Mesendoderm (in vitro differentiated cells): ENCODE results near the gene CTDNEP1.

ENCODE experiments used
- DNase-seq: peaks from one replicate; pipeline ENCODE4 v3.0.0; 2013
- H2AK5ac ChIP-seq: 2 replicates; pipeline ENCODE4 v1.6.1; 2013; ENCODE audit warnings: low read length, inconsistent platforms
- H2BK120ac ChIP-seq: 2 replicates; pipeline ENCODE4 v1.6.1; 2013; ENCODE audit warnings: low read depth, mild to moderate bottlenecking, low read length, moderate library complexity, mixed read lengths
- H2BK15ac ChIP-seq: replicated peaks from 2 replicates; pipeline ENCODE4 v1.6.1; 2013; ENCODE audit warnings: low read depth, mild to moderate bottlenecking, moderate library complexity
- H2BK5ac ChIP-seq: 2 replicates; pipeline ENCODE4 v1.6.1; 2013; ENCODE audit warnings: low read length, inconsistent platforms
- H3K18ac ChIP-seq: 2 replicates; pipeline ENCODE4 v1.6.1; 2013; ENCODE audit warnings: mild to moderate bottlenecking, low read length, mixed read lengths
- H3K23ac ChIP-seq: one replicate; pipeline ENCODE4 v1.6.1; 2013; ENCODE audit warnings: low read length
- H3K27ac ChIP-seq: 2 replicates; pipeline ENCODE4 v1.5.1; 2013; ENCODE audit warnings: low read depth, mild to moderate bottlenecking, inconsistent platforms, low read length, moderate library complexity
- H3K27me3 ChIP-seq: 2 replicates; pipeline ENCODE4 v1.6.1; 2013; ENCODE audit warnings: low read length, control low read depth, mild to moderate bottlenecking, inconsistent platforms; ENCODE audit not compliant: insufficient read depth, poor library complexity
- H3K36me3 ChIP-seq: 2 replicates; pipeline ENCODE4 v1.6.1; 2013; ENCODE audit warnings: low read length, inconsistent platforms; ENCODE audit not compliant: control insufficient read depth, insufficient read depth
- H3K4ac ChIP-seq: one replicate; pipeline ENCODE4 v1.6.1; 2013; ENCODE audit warnings: low read depth, mild to moderate bottlenecking, low read length, moderate library complexity
- H3K4me1 ChIP-seq: 2 replicates; pipeline ENCODE4 v1.6.1; 2013; ENCODE audit warnings: low read depth, low read length, inconsistent platforms; ENCODE audit not compliant: control insufficient read depth
- H3K4me2 ChIP-seq: 2 replicates; pipeline ENCODE4 v1.6.1; 2013; ENCODE audit warnings: low read length
- H3K4me3 ChIP-seq: 2 replicates; pipeline ENCODE4 v1.5.1; 2013; ENCODE audit warnings: mild to moderate bottlenecking, low read length
- H3K56ac ChIP-seq: one replicate; pipeline ENCODE4 v1.6.1; 2013; ENCODE audit warnings: low read length
- H3K79me1 ChIP-seq: 2 replicates; pipeline ENCODE4 v1.6.1; 2013; ENCODE audit warnings: low read length, inconsistent platforms
- H3K79me2 ChIP-seq: 2 replicates; pipeline ENCODE4 v1.6.1; 2013; ENCODE audit warnings: mild to moderate bottlenecking, low read length; ENCODE audit not compliant: control insufficient read depth, insufficient read depth
- H3K9ac ChIP-seq: 2 replicates; pipeline ENCODE4 v1.6.1; 2013; ENCODE audit warnings: low read length, inconsistent platforms
- H4K5ac ChIP-seq: one replicate; pipeline ENCODE4 v1.6.1; 2013; ENCODE audit warnings: low read length
- H4K8ac ChIP-seq: one replicate; pipeline ENCODE4 v1.6.1; 2013; ENCODE audit warnings: low read depth, mild to moderate bottlenecking, control low read depth, low read length, moderate library complexity
- WGBS: extraction: QIAGEN DNeasy Blood & Tissue Kit; methylation state at CpG from one replicate; pipeline ENCODE4 v1.1.7; 2013; ENCODE audit warnings: low lambda C conversion rate, missing lambda C conversion rate; ENCODE audit not compliant: insufficient coverage; ENCODE audit errors: extremely low coverage; 5-methylcytosine and 5-hydroxymethylcytosine counted together

CTDNEP1 gene

GRCh38 chr17:7293159-7293558, 41.6 kb upstream of the CTDNEP1 start:
- H2BK15ac ChIP-seq = no peak overlapping the region
- H2BK120ac ChIP-seq = no peak overlapping the region
- no peak overlapping the region for H3K27ac ChIP-seq
- no peaks in the 10 kb centered on the region for H3K79me2 ChIP-seq
- no peak overlapping the region for H4K5ac ChIP-seq
- no CpG with 5 or more reads among the region's 11 CpGs for WGBS
- H3K18ac ChIP-seq = no peak overlapping the region
- no peak overlapping the region for H3K56ac ChIP-seq
- H3K4me3 ChIP-seq = no peak overlapping the region
- DNase-seq = no peak
- H2BK5ac ChIP-seq = no peak overlapping the region
- H2AK5ac ChIP-seq = no peak overlapping the region
- H4K8ac ChIP-seq = no peak overlapping the region
- no peaks in the 10 kb centered on the region for H3K79me1 ChIP-seq
- no peak overlapping the region for H3K23ac ChIP-seq
- H3K36me3 ChIP-seq = no peaks in the 10 kb centered on the region
- no peaks in the 10 kb centered on the region for H3K4me1 ChIP-seq
- peaks cover 4% of the 10 kb centered on the region for H3K27me3 ChIP-seq
- no peak overlapping the region for H3K4ac ChIP-seq
- H3K4me2 ChIP-seq = no peak overlapping the region
- H3K9ac ChIP-seq = no peak overlapping the region

GRCh38 chr17:7292729-7293128, 41.2 kb upstream of the CTDNEP1 start:
- no CpG with 5 or more reads among the region's 6 CpGs for WGBS
- Histone ChIP-seq H2AK5ac (no peak overlapping the region), H3K18ac (no peak overlapping the region), H4K8ac (no peak overlapping the region), H3K4ac (no peak overlapping the region), H3K4me1 (no peaks in the 10 kb centered on the region), H2BK5ac (no peak overlapping the region), H3K4me2 (no peak overlapping the region), H3K4me3 (no peak overlapping the region), H3K79me1 (no peaks in the 10 kb centered on the region), H3K27ac (no peak overlapping the region), H3K9ac (no peak overlapping the region), H2BK15ac (no peak overlapping the region), H4K5ac (no peak overlapping the region), H3K23ac (no peak overlapping the region), H3K79me2 (no peaks in the 10 kb centered on the region), H2BK120ac (no peak overlapping the region), H3K36me3 (no peaks in the 10 kb centered on the region), H3K56ac (no peak overlapping the region), H3K27me3 (peaks cover 4% of the 10 kb centered on the region)
- DNase-seq = no peak

- H2BK120ac ChIP-seq = no peak overlapping the region
- H3K79me1 ChIP-seq = no peaks in the 10 kb centered on the region
- H3K27ac ChIP-seq = no peak overlapping the region
- H3K4ac ChIP-seq = no peak overlapping the region
- peaks cover 4% of the 10 kb centered on the region for H3K27me3 ChIP-seq
- H3K79me2 ChIP-seq = no peaks in the 10 kb centered on the region
- no peak overlapping the region for H2AK5ac ChIP-seq
- no CpG with 5 or more reads among the region's 2 CpGs for WGBS
- no peak for DNase-seq
- H3K4me2 ChIP-seq = no peak overlapping the region
- no peaks in the 10 kb centered on the region for H3K4me1 ChIP-seq
- no peaks in the 10 kb centered on the region for H3K36me3 ChIP-seq
- no peak overlapping the region for H3K18ac ChIP-seq
- H3K56ac ChIP-seq = no peak overlapping the region
- H4K8ac ChIP-seq = no peak overlapping the region
- no peak overlapping the region for H3K4me3 ChIP-seq
- no peak overlapping the region for H4K5ac ChIP-seq
- H2BK15ac ChIP-seq = no peak overlapping the region
- H3K9ac ChIP-seq = no peak overlapping the region
- H3K23ac ChIP-seq = no peak overlapping the region
- no peak overlapping the region for H2BK5ac ChIP-seq
Measured at GRCh38 chr17:7292194-7292593, 40.7 kb upstream of the CTDNEP1 start.

GRCh38 chr17:7290685-7291084, 39.2 kb upstream of the CTDNEP1 start:
- H3K36me3 ChIP-seq = no peaks in the 10 kb centered on the region
- no CpG with 5 or more reads among the region's 11 CpGs for WGBS
- no peak overlapping the region for H4K5ac ChIP-seq
- no peak overlapping the region for H2BK15ac ChIP-seq
- H4K8ac ChIP-seq = no peak overlapping the region
- no peaks in the 10 kb centered on the region for H3K79me1 ChIP-seq
- H3K27me3 ChIP-seq = peaks cover under 1% of the 10 kb centered on the region
- H2BK5ac ChIP-seq = no peak overlapping the region
- no peaks in the 10 kb centered on the region for H3K79me2 ChIP-seq
- no peak overlapping the region for H3K18ac ChIP-seq
- no peak overlapping the region for H3K4me2 ChIP-seq
- no peaks in the 10 kb centered on the region for H3K4me1 ChIP-seq
- no peak overlapping the region for H3K9ac ChIP-seq
- no peak overlapping the region for H2AK5ac ChIP-seq
- H3K27ac ChIP-seq = no peak overlapping the region
- no peak overlapping the region for H3K4ac ChIP-seq
- no peak overlapping the region for H3K56ac ChIP-seq
- no peak overlapping the region for H3K23ac ChIP-seq
- no peak for DNase-seq
- H3K4me3 ChIP-seq = no peak overlapping the region
- H2BK120ac ChIP-seq = no peak overlapping the region

GRCh38 chr17:7290166-7290565, 38.6 kb upstream of the CTDNEP1 start:
- Histone ChIP-seq H2BK5ac (no peak overlapping the region), H3K4me2 (no peak overlapping the region), H3K27me3 (no peaks in the 10 kb centered on the region), H2BK120ac (no peak overlapping the region), H4K8ac (no peak overlapping the region), H3K36me3 (no peaks in the 10 kb centered on the region), H2AK5ac (no peak overlapping the region), H3K9ac (no peak overlapping the region), H3K79me1 (no peaks in the 10 kb centered on the region), H3K79me2 (no peaks in the 10 kb centered on the region), H3K18ac (no peak overlapping the region), H3K27ac (no peak overlapping the region), H3K56ac (no peak overlapping the region), H3K4ac (no peak overlapping the region), H3K23ac (no peak overlapping the region), H2BK15ac (no peak overlapping the region), H4K5ac (no peak overlapping the region), H3K4me3 (no peak overlapping the region), H3K4me1 (no peaks in the 10 kb centered on the region)
- no peak for DNase-seq
- WGBS = no CpG with 5 or more reads among the region's 19 CpGs

GRCh38 chr17:7289256-7290032, 37.9 kb upstream of the CTDNEP1 start:
- Histone ChIP-seq H2BK5ac (no peak overlapping the region), H3K56ac (no peak overlapping the region), H3K4me1 (no peaks in the 10 kb centered on the region), H4K5ac (no peak overlapping the region), H3K27ac (no peak overlapping the region), H2BK15ac (no peak overlapping the region), H2AK5ac (no peak overlapping the region), H3K36me3 (no peaks in the 10 kb centered on the region), H3K79me1 (no peaks in the 10 kb centered on the region), H3K79me2 (no peaks in the 10 kb centered on the region), H3K4me3 (no peak overlapping the region), H2BK120ac (no peak overlapping the region), H3K18ac (no peak overlapping the region), H3K27me3 (no peaks in the 10 kb centered on the region), H3K4me2 (no peak overlapping the region), H4K8ac (no peak overlapping the region), H3K4ac (no peak overlapping the region), H3K9ac (no peak overlapping the region), H3K23ac (no peak overlapping the region)
- WGBS = no CpG with 5 or more reads among the region's 18 CpGs
- DNase-seq = no peak
